ES-I3 (cell line): ENCODE data around the gene PRKG1.

Source experiments
- H3K36me3 ChIP-seq: 2 replicates; pipeline ENCODE4 v1.6.1; 2013; ENCODE audit warnings: mild to moderate bottlenecking, low read length, control low read depth, moderate library complexity; ENCODE audit not compliant: insufficient read depth
- H3K4me1 ChIP-seq: 2 replicates; pipeline ENCODE4 v1.6.1; 2013; ENCODE audit warnings: mild to moderate bottlenecking, control low read depth, low read length; ENCODE audit not compliant: insufficient read depth
- H3K9ac ChIP-seq: 2 replicates; pipeline ENCODE4 v1.6.1; 2013; ENCODE audit warnings: low read depth, mild to moderate bottlenecking, low read length, moderate library complexity
- H3K9me3 ChIP-seq: 2 replicates; pipeline ENCODE4 v1.6.1; 2013; ENCODE audit warnings: mild to moderate bottlenecking, low read length, moderate library complexity; ENCODE audit not compliant: control insufficient read depth, insufficient read depth

Gene PRKG1

GRCh38 chr10:52284416-52285013, 1210.2 kb downstream of the PRKG1 start:
- H3K9ac ChIP-seq = no peak overlapping the region
- H3K36me3 ChIP-seq = no peaks in the 10 kb centered on the region

GRCh38 chr10:52287866-52288265, 1213.6 kb downstream of the PRKG1 start:
- Histone ChIP-seq H3K9ac (no peak overlapping the region), H3K9me3 (no peaks in the 10 kb centered on the region), H3K4me1 (no peaks in the 10 kb centered on the region), H3K36me3 (no peaks in the 10 kb centered on the region)

More at GRCh38 chr10:52284416-52285013, 1210.2 kb downstream of the PRKG1 start:
- Histone ChIP-seq H3K9me3 (no peaks in the 10 kb centered on the region), H3K4me1 (no peaks in the 10 kb centered on the region)

DNA sequence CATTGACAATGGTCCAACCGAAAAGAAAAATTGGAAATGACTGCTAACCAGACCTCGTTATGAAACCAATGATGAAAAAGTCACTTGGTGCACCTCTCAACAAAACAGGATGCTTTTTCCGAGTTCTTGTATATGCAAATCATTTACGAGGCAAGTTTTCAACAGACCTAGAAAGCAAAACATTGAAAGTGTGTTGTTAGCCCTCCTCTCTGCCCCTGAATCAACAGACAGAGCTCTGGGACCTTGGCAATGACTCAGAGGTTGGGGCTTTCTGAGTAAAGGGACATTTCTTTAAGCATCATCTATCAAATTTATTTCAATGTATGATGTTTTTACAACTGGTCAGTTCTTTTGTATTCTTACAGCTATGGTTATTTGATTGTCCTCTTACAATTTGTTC, 1223.5 kb downstream of the PRKG1 start:
- H3K9me3 ChIP-seq = no peaks in the 10 kb centered on the region
- H3K36me3 ChIP-seq = no peaks in the 10 kb centered on the region
- no peak overlapping the region for H3K9ac ChIP-seq
- H3K4me1 ChIP-seq = 0 out of 2 replicates have a peak, but pooled peaks cover 3% of the 10 kb centered on the region

DNA sequence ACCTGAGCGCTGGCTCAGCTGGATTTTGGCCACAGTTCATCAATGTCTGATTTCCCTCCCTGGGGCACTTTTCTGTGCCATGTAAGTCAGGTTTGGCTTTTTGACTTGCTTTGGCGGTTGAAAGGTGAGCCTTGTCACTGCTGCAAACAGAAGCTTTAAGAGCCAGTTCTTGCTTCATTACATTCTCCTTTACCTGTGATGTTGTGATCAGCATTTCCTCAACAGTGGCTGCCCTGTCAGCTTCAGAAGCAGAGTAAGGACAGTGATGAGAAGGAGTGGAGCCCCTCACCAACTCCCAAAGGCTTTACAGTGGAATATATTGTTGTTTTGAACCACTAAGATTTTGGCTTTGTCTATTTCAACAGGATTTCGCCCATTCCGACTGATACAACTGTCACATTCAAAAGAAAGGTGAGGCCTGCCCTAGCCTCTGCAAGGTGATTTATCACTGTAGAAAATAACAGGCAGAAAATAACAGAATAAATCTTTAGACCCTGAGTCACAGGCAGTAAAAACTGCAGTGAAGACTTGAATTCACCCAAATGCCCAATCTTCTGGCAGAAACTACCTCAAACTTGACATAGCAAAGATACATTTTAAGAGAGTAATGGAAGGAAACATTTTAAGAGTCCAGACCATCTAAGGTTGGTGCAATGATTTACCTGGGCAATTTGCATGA, 1226.5 kb downstream of the PRKG1 start:
- no peak overlapping the region for H3K9ac ChIP-seq
- no peaks in the 10 kb centered on the region for H3K9me3 ChIP-seq
- 0 out of 2 replicates have a peak, but pooled peaks cover 3% of the 10 kb centered on the region for H3K4me1 ChIP-seq
- no peaks in the 10 kb centered on the region for H3K36me3 ChIP-seq

GRCh38 chr10:52308251-52309031, 1234.2 kb downstream of the PRKG1 start:
- no peaks in the 10 kb centered on the region for H3K9me3 ChIP-seq
- H3K36me3 ChIP-seq = no peaks in the 10 kb centered on the region
- H3K4me1 ChIP-seq = no peaks in the 10 kb centered on the region
- peak overlapping the region; percentile 84 for H3K9ac ChIP-seq

- Histone ChIP-seq H3K4me1 (no peaks in the 10 kb centered on the region), H3K36me3 (no peaks in the 10 kb centered on the region), H3K9me3 (no peaks in the 10 kb centered on the region), H3K9ac (peak overlapping the region; percentile 58; the same call in 1 of the 2 replicates)
Measured at GRCh38 chr10:52312942-52313255, 1238.6 kb downstream of the PRKG1 start.

GRCh38 chr10:52313256-52313932, 1239.1 kb downstream of the PRKG1 start:
- peak overlapping the region; percentile 58; the same call in 1 of the 2 replicates for H3K9ac ChIP-seq
- H3K9me3 ChIP-seq = no peaks in the 10 kb centered on the region
- H3K4me1 ChIP-seq = no peaks in the 10 kb centered on the region
- no peaks in the 10 kb centered on the region for H3K36me3 ChIP-seq

DNA sequence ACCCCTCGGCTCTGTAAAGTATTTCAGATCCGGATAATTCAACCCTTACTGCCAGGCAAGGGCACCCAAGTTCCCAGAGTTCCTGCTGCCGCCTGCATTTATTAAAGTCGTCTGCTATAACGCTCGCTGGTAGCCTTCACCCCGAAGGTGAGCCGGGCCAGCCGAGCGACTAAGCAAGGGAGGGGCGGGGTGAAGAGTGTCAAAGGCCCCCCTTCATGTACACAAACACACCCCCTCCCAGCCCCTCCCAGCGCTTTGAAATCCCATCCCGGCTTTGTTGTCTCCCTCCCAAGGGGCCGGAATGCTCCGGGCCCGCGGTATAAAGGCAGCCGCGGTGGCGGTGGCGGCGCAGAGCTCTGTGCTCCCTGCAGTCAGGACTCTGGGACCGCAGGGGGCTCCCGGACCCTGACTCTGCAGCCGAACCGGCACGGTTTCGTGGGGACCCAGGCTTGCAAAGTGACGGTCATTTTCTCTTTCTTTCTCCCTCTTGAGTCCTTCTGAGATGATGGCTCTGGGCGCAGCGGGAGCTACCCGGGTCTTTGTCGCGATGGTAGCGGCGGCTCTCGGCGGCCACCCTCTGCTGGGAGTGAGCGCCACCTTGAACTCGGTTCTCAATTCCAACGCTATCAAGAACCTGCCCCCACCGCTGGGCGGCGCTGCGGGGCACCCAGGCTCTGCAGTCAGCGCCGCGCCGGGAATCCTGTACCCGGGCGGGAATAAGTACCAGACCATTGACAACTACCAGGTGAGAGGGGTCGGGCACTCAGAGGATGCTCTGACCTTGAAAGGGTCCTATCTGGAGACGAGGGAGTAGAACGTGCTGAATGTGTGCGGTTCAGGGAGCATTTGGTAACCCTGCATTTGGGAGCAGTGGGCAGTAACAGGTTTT, 1239.9 kb downstream of the PRKG1 start, which contains the start of gene DKK1:
Gene DKK1 (plus strand): TSS at position 349 of the 889 bp plus-strand sequence. CDS start 154 bp downstream, at position 503.
- Histone ChIP-seq H3K4me1 (no peaks in the 10 kb centered on the region), H3K9me3 (no peaks in the 10 kb centered on the region), H3K9ac (peak within 1 kb of the TSS; percentile 58; the same call in 1 of the 2 replicates), H3K36me3 (no peaks in the 10 kb centered on the region)

DNA sequence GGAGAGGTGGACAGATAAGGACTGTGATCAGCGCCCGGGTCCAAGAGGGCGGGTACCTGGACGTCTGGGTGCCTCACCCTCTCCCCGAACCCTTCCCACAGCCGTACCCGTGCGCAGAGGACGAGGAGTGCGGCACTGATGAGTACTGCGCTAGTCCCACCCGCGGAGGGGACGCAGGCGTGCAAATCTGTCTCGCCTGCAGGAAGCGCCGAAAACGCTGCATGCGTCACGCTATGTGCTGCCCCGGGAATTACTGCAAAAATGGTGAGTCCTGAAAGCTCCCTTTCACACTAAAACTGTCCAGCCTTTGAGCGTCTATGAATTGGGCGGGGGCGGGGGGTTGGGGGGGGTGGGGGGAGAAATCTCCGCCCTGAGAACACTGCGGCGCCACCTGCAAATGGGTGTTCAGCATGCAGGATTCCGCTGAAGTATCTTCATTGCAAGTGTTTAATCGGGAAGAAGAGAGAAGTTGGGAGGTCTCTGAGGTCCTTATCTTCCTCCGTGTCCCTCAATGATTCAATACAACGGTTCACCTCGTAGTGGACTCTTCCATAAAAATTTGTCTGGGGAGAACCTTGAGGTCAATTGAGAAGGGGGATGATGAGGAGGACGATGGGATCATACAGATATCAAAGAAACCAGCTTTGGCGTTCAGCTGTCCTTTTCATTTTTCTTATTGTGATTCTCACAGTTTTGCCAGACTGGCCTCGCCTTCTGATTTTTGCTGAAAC, 1240.7 kb downstream of the PRKG1 start:
- Histone ChIP-seq H3K9ac (peak overlapping the region; percentile 22; the same call in 1 of the 2 replicates), H3K36me3 (no peaks in the 10 kb centered on the region), H3K9me3 (no peaks in the 10 kb centered on the region), H3K4me1 (no peaks in the 10 kb centered on the region)

DNA sequence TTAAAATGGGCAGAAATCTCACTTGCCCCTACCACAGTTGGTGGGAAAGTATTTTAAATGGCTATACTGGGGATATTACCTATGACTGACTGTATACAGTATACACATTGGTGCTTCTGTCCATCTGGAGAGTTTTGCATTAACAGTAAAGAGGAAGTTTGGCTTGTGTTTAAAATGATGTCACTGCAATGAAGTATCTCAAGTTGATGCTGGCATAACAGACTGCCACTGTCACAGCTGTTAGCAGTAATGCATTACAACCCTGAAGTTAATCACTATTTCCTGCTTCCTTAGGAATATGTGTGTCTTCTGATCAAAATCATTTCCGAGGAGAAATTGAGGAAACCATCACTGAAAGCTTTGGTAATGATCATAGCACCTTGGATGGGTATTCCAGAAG, 1241.7 kb downstream of the PRKG1 start:
- H3K9me3 ChIP-seq = no peaks in the 10 kb centered on the region
- no peak overlapping the region for H3K9ac ChIP-seq
- H3K36me3 ChIP-seq = no peaks in the 10 kb centered on the region
- H3K4me1 ChIP-seq = no peaks in the 10 kb centered on the region

DNA sequence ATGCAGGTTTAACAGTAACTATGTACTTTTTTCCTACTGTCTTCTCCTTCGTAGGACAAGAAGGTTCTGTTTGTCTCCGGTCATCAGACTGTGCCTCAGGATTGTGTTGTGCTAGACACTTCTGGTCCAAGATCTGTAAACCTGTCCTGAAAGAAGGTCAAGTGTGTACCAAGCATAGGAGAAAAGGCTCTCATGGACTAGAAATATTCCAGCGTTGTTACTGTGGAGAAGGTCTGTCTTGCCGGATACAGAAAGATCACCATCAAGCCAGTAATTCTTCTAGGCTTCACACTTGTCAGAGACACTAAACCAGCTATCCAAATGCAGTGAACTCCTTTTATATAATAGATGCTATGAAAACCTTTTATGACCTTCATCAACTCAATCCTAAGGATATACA, 1242.2 kb downstream of the PRKG1 start:
- no peaks in the 10 kb centered on the region for H3K36me3 ChIP-seq

DNA sequence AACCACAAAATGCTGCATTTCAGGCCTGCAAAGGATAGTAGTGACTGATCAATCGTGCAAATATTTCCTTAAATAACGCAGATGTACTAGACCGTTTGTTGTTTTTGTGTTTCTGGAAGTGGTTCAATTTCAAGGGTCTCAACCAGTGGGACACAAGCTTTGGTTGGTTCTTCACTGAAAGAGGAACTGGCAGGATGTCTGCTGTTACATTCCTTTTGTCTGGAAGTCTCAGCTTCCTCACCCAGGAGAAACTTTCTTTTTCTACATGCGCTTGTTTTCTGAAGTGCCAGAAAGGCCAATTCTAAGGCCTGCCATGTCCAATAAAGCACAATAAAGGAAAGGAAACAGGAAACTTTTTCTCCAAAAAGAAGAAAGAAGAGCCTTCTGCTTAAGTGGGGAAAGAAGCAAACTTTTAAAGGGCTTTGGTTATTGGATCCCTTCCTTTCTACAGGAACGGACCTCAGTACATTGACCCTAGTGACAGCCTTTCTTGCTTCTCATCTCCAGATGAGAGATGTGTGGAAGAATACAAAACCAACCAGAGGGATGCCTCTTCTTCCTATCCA, 1243.9 kb downstream of the PRKG1 start:
- H3K4me1 ChIP-seq = no peaks in the 10 kb centered on the region
- H3K36me3 ChIP-seq = no peaks in the 10 kb centered on the region
- H3K9ac ChIP-seq = no peak overlapping the region
- no peaks in the 10 kb centered on the region for H3K9me3 ChIP-seq

More for the DNA sequence above, 1242.2 kb downstream of the PRKG1 start:
- Histone ChIP-seq H3K9ac (no peak overlapping the region), H3K9me3 (no peaks in the 10 kb centered on the region), H3K4me1 (no peaks in the 10 kb centered on the region)
